Activated CD8-positive, alpha-beta T cell treated with anti-CD3 and anti-CD28 coated beads for 36 hours (primary cell): Measurements from ENCODE around the gene TMEM131. TPM values are rescaled to one million over a fixed set of nuclear protein-coding genes. Genes with fewer than 3 reads are reported as not detected.

Experiments used
- ATAC-seq: fragments of 200-7000 bp; cut with Tn5 transposase; one replicate; pipeline ENCODE4 v1.10.0; 2021; ENCODE audit warnings: mild to moderate bottlenecking, moderate library complexity
- CTCF ChIA-PET: fragments of 350-600 bp; sonication (Branson Sonifier 250); formaldehyde crosslinking; loops from one replicate; lab custom pipeline; 2021; ENCODE audit warnings: antibody characterized with exemption; lab: Charles Lee
- POLR2A ChIA-PET: fragments of 350-600 bp; sonication (Branson Sonifier 250); formaldehyde crosslinking; loops from one replicate; lab custom pipeline; 2021; ENCODE audit warnings: antibody characterized with exemption; lab: Charles Lee
- DNase-seq: peaks from one replicate; pipeline ENCODE4 v3.0.0-alpha.2; 2020
- H3K27ac Mint-ChIP-seq: one replicate; pipeline ENCODE4 v1.8.0; 2021; ENCODE audit warnings: mild to moderate bottlenecking, mixed read lengths
- H3K27me3 Mint-ChIP-seq: one replicate; pipeline ENCODE4 v1.8.0; 2021; ENCODE audit warnings: mixed read lengths
- H3K36me3 Mint-ChIP-seq: one replicate; pipeline ENCODE4 v1.8.0; 2021; ENCODE audit warnings: low read depth, mixed read lengths
- H3K4me1 Mint-ChIP-seq: one replicate; pipeline ENCODE4 v1.8.0; 2021; ENCODE audit warnings: low read depth, mixed read lengths
- H3K4me3 Mint-ChIP-seq: one replicate; pipeline ENCODE4 v1.8.0; 2021; ENCODE audit warnings: mild to moderate bottlenecking, moderate library complexity, mixed read lengths
- H3K9me3 Mint-ChIP-seq: one replicate; pipeline ENCODE4 v1.8.0; 2021; ENCODE audit warnings: mixed read lengths
- CTCF ChIP-seq: fragments of 200-600 bp; IDR thresholded peaks from one replicate; pipeline ENCODE4 v1.8.0; 2022; ENCODE audit warnings: antibody characterized with exemption, mild to moderate bottlenecking
- intact Hi-C: fragments of 100-400 bp; cut with micrococcal nuclease; formaldehyde crosslinking; loops from one replicate; pipeline ENCODE4 v1.10.0; 2022
- total RNA-seq, 2 experiments: library from RNA; stranded (reverse); gene quantifications; one replicate each; pipeline ENCODE4 v1.2.3, GENCODE V29; 2021

TMEM131 gene
- total RNA-seq, 2 experiments from 2014 or later, result 24.2 to 27.4 TPM

- CTCF ChIA-PET, result interaction anchor here (2.9 kb wide), 1 partner anchor 64 kb away, joined by 11 read pairs; no protein-coding TSS in a partner anchor
- TF ChIP-seq CTCF, result no peak
- no peak overlapping the region for H3K4me3 Mint-ChIP-seq
- peaks cover 1% of the 10 kb centered on the region for H3K9me3 Mint-ChIP-seq
- intact Hi-C loops, result no loop called here
- ATAC-seq, result no peak
- no peak for DNase-seq
- H3K4me1 Mint-ChIP-seq, result peaks cover 47% of the 10 kb centered on the region
- H3K27ac Mint-ChIP-seq, result no peak overlapping the region
- H3K36me3 Mint-ChIP-seq, result peaks cover 12% of the 10 kb centered on the region
- H3K27me3 Mint-ChIP-seq, result no peaks in the 10 kb centered on the region
- POLR2A ChIA-PET, result no interaction called here
Observed at GRCh38 chr2:97871096-97871780, 124.5 kb downstream of the TMEM131 start.

- peaks cover 1% of the 10 kb centered on the region for H3K9me3 Mint-ChIP-seq
- no peaks in the 10 kb centered on the region for H3K27me3 Mint-ChIP-seq
- no peak overlapping the region for H3K4me3 Mint-ChIP-seq
- ATAC-seq (peak; percentile 99), DNase-seq (peak; percentile 77)
- TF ChIP-seq CTCF, result no peak
- H3K4me1 Mint-ChIP-seq, result peaks cover 46% of the 10 kb centered on the region
- POLR2A ChIA-PET, result no interaction called here
- intact Hi-C loops, result no loop called here
- peak overlapping the region; percentile 21 for H3K27ac Mint-ChIP-seq
- H3K36me3 Mint-ChIP-seq, result peaks cover 12% of the 10 kb centered on the region
- CTCF ChIA-PET, result interaction anchor here (2.9 kb wide), 1 partner anchor 64 kb away, joined by 11 read pairs; no protein-coding TSS in a partner anchor
Observed at GRCh38 chr2:97870396-97870843, 125.3 kb downstream of the TMEM131 start.

- ChIA-PET POLR2A (no interaction called here), CTCF (interaction anchor here (2.9 kb wide), 1 partner anchor 63 kb away, joined by 11 read pairs; no protein-coding TSS in a partner anchor)
- Mint-ChIP-seq H3K4me3 (no peak overlapping the region), H3K9me3 (no peaks in the 10 kb centered on the region), H3K36me3 (peaks cover 15% of the 10 kb centered on the region), H3K27me3 (no peaks in the 10 kb centered on the region), H3K27ac (peak overlapping the region; percentile 21), H3K4me1 (peaks cover 42% of the 10 kb centered on the region)
- no peak for TF ChIP-seq CTCF
- intact Hi-C loops, result no loop called here
- no peak for DNase-seq
- ATAC-seq, result no peak
Observed at GRCh38 chr2:97869722-97870346, 125.9 kb downstream of the TMEM131 start.

GRCh38 chr2:97868986-97869721, 126.6 kb downstream of the TMEM131 start:
- Mint-ChIP-seq H3K36me3 (peaks cover 15% of the 10 kb centered on the region), H3K27me3 (no peaks in the 10 kb centered on the region), H3K4me1 (peaks cover 41% of the 10 kb centered on the region), H3K27ac (no peak overlapping the region), H3K4me3 (no peak overlapping the region), H3K9me3 (no peaks in the 10 kb centered on the region)
- CTCF ChIA-PET, result interaction anchor here (2.9 kb wide), 1 partner anchor 62 kb away, joined by 11 read pairs; no protein-coding TSS in a partner anchor
- ATAC-seq (no peak), DNase-seq (no peak)
- intact Hi-C loops, result no loop called here
- POLR2A ChIA-PET, result no interaction called here
- no peak for TF ChIP-seq CTCF
